ENCODE measurements around the gene PAK6. TPM values are rescaled to one million over a fixed set of nuclear protein-coding genes. Genes with fewer than 3 reads are reported as not detected.

The PAK6 gene
- total and polyA plus RNA-seq, 7 donors: 0.03 to 3.0 (median 0.56) TPM

DNA sequence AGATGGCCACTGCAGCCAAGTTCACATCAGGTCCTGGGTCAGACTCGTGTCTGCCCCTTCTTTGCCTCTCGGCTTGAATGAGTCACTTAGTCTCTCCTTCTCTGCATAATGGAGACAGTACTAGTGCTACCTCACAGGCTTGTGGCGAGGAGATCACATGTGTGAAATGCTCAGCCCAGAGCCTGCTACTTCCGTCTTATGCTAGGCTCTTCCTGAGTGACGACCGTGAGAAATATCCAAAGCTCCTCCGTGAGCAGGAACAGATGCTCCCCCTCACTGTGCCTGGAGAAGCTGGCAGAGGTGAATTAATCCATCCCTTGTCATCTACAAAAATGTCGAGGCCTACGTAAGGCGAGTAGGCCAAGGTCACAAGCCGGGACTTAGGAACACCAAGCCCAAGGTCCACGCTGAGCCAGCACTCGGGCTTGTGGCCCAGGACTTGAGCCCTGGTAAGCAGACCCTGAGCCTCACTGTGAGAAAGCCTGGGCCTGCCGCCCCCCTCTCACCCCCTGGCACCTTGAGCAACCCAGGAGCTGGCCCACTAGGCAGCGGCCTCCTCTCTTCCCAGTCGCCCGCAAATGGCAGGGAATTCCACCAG is 17.9 kb downstream of the PAK6 start:
- H3K27me3 ChIP-seq (ENCODE audit: insufficient read depth in 3 of 3, low read length in 2 of 3): no peaks in the 10 kb centered on the region
- intact Hi-C loops (cut with DNase I): no loop called here
- no peak for DNase-seq

DNA sequence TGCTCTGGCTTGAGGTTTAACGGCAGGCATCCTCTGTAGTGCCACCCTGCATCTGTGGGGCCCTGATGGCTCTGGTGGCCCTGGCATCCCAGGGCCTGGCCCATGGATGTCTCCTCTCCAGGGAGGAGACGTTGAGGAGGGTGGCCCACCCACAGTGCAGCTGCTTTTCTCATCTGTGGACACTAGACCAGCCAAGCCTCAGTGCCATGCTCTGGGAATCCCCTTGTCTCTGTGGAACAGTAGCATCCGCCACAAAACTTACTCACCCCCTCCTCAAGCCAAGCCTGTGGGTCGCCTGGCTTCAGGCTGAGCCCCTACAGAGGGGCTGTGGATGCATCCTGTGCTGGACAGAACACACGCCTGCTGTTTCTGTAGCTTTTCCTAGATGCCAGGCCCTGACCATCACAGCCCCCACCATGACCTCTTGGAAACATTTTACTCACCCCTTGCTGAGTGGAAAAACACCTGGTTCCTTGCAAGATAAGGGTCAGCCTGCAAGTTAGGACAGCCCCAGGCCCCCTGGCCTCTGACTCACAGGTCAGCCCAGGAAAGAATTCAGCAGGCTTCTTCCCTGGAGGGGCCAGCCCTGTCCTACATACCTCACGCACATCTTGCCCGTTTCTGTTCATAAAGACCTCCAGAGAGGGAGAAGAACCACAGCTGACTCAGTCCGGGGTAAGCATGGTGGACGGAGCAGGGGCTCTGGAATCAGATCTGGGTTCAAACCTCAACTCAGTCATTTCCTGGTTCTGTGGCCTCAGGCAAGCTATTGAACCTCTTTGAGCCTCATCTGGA is 19.0 kb downstream of the PAK6 start:
- WGBS, 3 donors: 74 to 84% (median 75%) methylated on average over 9 of the region's 9 CpGs
- H3K4me1 ChIP-seq: peaks cover 6% of the 10 kb centered on the region
- no peaks in the 10 kb centered on the region for H3K9me3 ChIP-seq
- ATAC-seq: no peak
- H3K36me3 ChIP-seq (ENCODE audit: insufficient read depth in 1 of 2, low read depth in 1 of 2): no peaks in the 10 kb centered on the region
- DNase-seq: no peak
- intact Hi-C loops (cut with DNase I): no loop called here
- TF ChIP-seq, protein P1, sequence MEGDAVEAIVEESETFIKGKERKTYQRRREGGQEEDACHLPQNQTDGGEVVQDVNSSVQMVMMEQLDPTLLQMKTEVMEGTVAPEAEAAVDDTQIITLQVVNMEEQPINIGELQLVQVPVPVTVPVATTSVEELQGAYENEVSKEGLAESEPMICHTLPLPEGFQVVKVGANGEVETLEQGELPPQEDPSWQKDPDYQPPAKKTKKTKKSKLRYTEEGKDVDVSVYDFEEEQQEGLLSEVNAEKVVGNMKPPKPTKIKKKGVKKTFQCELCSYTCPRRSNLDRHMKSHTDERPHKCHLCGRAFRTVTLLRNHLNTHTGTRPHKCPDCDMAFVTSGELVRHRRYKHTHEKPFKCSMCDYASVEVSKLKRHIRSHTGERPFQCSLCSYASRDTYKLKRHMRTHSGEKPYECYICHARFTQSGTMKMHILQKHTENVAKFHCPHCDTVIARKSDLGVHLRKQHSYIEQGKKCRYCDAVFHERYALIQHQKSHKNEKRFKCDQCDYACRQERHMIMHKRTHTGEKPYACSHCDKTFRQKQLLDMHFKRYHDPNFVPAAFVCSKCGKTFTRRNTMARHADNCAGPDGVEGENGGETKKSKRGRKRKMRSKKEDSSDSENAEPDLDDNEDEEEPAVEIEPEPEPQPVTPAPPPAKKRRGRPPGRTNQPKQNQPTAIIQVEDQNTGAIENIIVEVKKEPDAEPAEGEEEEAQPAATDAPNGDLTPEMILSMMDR (IDR thresholded peaks at IDR 0.05): no peak
- H3K4me3 ChIP-seq: no peak overlapping the region
- H3K27ac ChIP-seq: no peak overlapping the region
- no peaks in the 10 kb centered on the region for H3K27me3 ChIP-seq (ENCODE audit: insufficient read depth in 3 of 3, low read length in 2 of 3)

More for the DNA sequence above, 17.9 kb downstream of the PAK6 start:
- TF ChIP-seq, protein P1 (IDR thresholded peaks at IDR 0.05): no peak
- Histone ChIP-seq H3K9me3 (no peaks in the 10 kb centered on the region), H3K4me3 (no peak overlapping the region), H3K36me3 (ENCODE audit: insufficient read depth in 1 of 2, low read depth in 1 of 2) (no peaks in the 10 kb centered on the region), H3K4me1 (peaks cover 8% of the 10 kb centered on the region), H3K27ac (no peak overlapping the region)
- no peak for ATAC-seq
- 80 to 92% (median 85%) methylated on average over 17 of the region's 17 CpGs for WGBS, 3 donors

DNA sequence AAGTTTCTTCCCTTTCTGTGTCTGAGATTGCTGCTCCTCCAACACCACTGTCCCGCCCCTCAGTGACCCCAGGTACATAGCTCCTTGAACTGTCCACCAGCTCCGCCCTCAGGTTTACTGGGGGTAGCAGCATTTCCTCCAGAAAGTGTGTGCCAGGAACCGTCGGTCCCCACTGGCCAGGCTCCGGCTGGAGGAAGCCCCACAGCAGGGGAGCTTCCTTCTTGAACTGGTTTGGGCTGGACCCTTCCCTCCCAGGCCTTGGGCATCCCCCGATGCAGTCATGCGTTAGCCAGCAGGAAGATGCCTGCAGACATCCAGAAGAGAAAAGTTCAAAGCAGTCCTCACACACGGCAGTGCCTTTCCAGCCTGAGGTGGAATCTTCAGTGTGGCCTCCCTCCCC is 19.7 kb downstream of the PAK6 start:
- ATAC-seq (no peak), DNase-seq (no peak)

DNA sequence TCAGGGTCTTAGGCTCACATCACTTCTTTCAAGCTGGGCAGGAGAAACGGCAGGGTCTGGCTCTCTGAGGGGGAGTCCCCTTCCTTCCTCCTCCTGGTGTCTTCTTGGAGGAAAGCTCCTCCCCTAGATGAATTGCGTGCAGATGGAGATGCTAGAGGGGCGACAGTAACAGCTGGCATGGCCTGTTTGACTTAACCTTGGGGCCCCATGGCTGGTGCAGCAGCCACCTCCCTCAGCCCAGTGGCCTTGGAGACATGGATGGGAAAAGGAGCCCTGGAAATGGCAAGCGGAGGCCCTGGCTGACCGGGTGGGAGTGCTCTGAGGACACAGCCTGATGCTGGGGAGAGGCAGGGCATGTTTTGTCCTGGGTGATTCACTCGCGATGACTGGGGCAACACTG is 20.2 kb downstream of the PAK6 start:
- Histone ChIP-seq H3K4me3 (no peak overlapping the region), H3K36me3 (ENCODE audit: insufficient read depth in 1 of 2, low read depth in 1 of 2) (no peaks in the 10 kb centered on the region), H3K9me3 (no peaks in the 10 kb centered on the region), H3K27ac (no peak overlapping the region), H3K4me1 (peaks cover 11% of the 10 kb centered on the region), H3K27me3 (ENCODE audit: insufficient read depth in 3 of 3, low read length in 2 of 3) (no peaks in the 10 kb centered on the region)
- no peak for ATAC-seq
- DNase-seq: no peak
- 64 to 71% (median 64%) methylated on average over 7 of the region's 7 CpGs for WGBS, 3 donors
- intact Hi-C loops (cut with DNase I): no loop called here
- TF ChIP-seq, protein P1 (IDR thresholded peaks at IDR 0.05): no peak

More for the DNA sequence above, 19.7 kb downstream of the PAK6 start:
- no peak overlapping the region for H3K27ac ChIP-seq
- no peaks in the 10 kb centered on the region for H3K9me3 ChIP-seq
- H3K4me1 ChIP-seq: peaks cover 8% of the 10 kb centered on the region
- no peaks in the 10 kb centered on the region for H3K27me3 ChIP-seq (ENCODE audit: insufficient read depth in 3 of 3, low read length in 2 of 3)
- H3K4me3 ChIP-seq: no peak overlapping the region
- no peaks in the 10 kb centered on the region for H3K36me3 ChIP-seq (ENCODE audit: insufficient read depth in 1 of 2, low read depth in 1 of 2)
- intact Hi-C loops (cut with DNase I): no loop called here
- WGBS, 3 donors: 61 to 65% (median 62%) methylated on average over 8 of the region's 8 CpGs
- TF ChIP-seq, protein P1 (IDR thresholded peaks at IDR 0.05): no peak

All from psoas muscle (tissue), 8 donors.